ENCODE data around the gene IL37. TPM values are rescaled to one million over a fixed set of nuclear protein-coding genes. Genes with fewer than 3 reads are reported as not detected.
"Not testable (repeated sequence)": the region's sequence is repeated elsewhere in the genome, so short reads cannot be mapped to it uniquely, and the experiment has no call there.

Gene IL37
- total RNA-seq, 1 donor from 2014 or later = not detected

- no peak for DNase-seq
Observed at GRCh38 chr2:112923237-112923966, 12.4 kb downstream of the IL37 start.

- DNase-seq = no peak
Observed at GRCh38 chr2:112923967-112924338, 13.0 kb downstream of the IL37 start.

GRCh38 chr2:112924360-112924759, 13.4 kb downstream of the IL37 start:
- DNase-seq = no peak

DNA sequence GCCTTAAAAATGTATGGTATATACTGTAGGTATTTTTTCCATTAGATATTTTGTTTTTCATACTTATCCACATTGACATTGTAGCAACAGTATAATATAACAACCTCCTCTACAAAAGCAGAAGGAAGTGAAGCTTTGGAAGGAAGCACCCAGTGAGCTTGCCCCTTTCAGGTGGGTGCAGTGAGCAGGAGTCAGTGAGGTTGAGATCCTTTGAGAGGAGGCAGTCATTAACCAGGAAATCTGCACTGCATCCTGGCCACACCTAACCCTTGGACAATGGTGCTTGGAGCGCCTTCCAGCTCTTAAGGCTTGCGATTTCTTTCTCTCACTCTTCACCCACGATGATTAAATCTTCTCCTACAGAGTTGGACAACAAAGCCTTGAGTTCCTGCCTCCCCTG, 13.9 kb downstream of the IL37 start:
- DNase-seq = no peak

- no peak for DNase-seq
Observed at GRCh38 chr2:112926707-112927106, 15.7 kb downstream of the IL37 start.

- no peak for DNase-seq
Observed at GRCh38 chr2:112927745-112928144, 16.8 kb downstream of the IL37 start.

GRCh38 chr2:112933261-112933660, 22.3 kb downstream of the IL37 start:
- DNase-seq = no peak

GRCh38 chr2:112934117-112934516, 23.2 kb downstream of the IL37 start:
- not testable (repeated sequence) for DNase-seq

DNA sequence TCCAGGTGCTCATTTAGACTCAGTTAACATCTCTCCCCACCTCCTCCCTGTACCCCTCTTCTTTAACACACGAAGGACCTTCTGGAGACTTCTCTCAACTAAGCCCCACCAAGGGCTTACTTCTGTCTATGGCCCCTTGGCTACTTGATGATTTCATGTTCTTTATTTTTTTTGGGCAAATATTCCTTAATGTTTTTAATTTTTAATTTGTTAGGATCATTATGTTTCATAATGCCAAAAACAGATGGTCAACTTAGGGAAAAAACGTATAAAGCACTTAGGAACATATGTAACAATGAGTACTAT, 25.9 kb downstream of the IL37 start:
- no peak for DNase-seq

DNA sequence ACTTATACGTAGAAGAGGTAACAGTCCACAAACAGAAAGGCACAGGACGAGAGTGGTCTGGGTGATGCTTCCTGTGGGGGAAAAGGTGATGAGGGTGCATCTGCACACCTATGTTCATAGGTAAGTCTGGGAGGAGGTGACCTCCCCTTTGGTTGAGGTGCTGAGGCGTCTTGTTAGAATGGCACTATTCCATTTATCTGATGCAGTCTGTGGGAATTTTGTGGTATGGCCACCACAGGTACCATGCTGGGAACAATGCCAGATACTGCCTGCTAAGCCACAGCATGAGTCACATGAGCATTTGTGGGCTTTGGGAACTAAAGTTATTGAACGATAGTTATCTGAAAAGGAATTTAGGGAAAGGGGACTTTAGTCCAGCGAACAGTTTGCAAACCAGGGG, 27.9 kb downstream of the IL37 start:
- no peak for DNase-seq

DNA sequence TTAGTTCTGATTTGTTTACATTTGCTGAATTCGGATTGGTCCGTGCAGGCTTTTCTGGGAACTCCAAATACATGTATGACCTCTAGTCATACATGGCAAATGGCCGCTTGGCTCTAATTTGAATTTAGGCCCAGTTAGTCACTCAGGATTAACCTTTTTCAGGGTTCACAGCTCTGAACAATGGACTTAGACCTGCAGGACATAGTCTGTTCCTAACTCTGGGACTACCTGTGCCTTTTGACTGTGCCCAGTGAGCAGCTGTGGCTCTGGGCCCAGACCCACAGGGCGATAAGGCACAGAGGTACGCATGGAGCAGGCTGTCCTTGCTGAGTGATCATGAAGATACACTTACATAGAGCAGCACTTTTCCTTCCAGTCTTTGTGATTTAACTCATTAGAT, 28.5 kb downstream of the IL37 start:
- DNase-seq = no peak

DNA sequence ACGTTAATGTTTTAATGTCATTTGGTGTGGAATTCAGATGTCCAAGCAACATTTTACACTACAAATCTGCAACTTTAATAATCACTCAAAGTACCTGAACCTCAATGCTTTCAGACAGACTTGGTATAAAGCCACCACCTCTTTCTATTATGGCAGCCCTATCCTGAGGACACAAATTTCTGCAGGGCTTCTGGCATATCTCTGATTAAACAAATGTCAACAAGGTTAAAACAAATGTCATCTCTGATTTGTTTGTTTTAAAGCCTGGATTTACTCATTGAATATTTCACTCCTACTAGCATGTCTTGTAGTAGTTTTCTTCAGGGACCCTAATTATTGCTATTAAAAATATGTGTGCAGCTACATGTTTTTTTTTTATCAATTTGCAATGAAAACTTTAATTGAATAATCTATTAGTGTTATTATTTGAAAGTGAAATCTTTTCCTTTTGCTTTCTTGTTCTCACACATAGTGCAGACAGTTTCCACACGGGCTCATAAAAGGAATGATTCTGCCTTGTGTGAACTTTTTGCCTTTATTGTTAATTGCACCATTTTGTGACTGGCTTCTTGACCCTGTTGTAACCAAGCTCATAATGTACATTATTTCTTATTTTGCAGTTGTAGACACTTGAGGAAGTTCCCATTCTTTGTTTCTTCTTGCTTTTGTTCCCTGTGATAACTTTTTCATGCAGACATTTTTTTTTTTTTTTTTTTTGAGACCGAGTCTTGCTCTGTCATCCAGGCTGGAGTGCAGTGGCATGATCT, 30.1 kb downstream of the IL37 start:
- DNase-seq = no peak

GRCh38 chr2:112941753-112942653, 31.0 kb downstream of the IL37 start:
- peak; percentile 76 for DNase-seq

DNA sequence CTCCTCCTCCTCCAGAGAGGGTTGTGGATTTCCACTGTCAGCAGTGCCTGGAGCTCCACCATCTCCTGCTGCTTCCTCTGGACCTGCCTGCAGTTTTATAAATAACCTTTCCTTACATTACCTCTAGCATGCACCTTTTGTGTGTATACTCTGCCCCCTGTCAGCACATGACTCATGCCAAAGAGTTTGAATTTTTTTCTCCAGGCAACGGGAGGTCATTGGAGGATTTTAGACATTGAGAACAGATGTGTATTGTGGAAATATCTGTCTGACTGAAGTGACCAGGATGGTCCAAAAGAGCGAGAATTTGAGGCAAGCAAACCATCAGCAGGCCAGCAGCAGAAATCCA, 31.7 kb downstream of the IL37 start:
- no peak for DNase-seq

GRCh38 chr2:112944971-112945370, 34.0 kb downstream of the IL37 start:
- DNase-seq = no peak

DNA sequence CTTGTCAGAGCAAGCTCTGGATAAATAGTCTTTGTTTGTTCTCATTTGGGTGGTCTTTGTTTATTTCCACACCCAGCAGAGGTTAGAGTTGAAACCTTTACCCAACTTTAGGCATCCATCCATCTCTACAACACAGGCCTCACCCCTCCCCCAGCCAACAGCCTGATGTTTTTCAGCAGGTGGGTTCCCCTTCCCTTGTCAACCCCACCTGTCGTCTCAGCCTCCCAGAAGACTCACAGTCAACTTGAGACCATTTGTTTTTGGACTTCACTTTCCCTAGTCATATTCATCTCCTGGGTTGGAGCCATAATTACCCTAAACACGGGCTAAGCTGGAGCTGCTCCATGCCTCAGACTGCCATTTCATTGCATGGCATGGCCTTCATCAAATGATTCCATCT, 35.1 kb downstream of the IL37 start:
- DNase-seq = peak; percentile 4

DNA sequence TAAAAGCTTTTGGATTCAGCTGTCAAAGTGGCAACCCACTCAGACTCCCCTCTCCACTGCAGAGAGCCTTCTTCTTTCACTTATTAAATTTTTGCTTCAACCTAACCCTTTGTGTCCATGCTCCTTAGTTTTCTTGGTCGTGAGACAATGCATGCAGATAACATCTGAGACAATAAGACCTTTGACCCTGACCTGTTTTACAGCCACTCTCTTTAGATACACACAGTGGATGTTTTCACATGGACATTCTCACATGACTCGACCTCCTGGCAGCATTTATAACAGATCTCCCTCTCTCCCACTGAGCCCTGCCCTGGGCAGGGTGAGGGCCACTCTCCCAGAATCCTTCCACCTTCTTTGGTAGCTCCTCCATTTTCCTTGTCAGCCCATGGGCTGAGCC, 36.4 kb downstream of the IL37 start:
- no peak for DNase-seq

GRCh38 chr2:112949456-112949855, 38.5 kb downstream of the IL37 start:
- no peak for DNase-seq

- no peak for DNase-seq
Observed at GRCh38 chr2:112954364-112954763, 43.4 kb downstream of the IL37 start.

- DNase-seq = no peak
Observed at GRCh38 chr2:112957511-112957910, 46.5 kb downstream of the IL37 start.

DNA sequence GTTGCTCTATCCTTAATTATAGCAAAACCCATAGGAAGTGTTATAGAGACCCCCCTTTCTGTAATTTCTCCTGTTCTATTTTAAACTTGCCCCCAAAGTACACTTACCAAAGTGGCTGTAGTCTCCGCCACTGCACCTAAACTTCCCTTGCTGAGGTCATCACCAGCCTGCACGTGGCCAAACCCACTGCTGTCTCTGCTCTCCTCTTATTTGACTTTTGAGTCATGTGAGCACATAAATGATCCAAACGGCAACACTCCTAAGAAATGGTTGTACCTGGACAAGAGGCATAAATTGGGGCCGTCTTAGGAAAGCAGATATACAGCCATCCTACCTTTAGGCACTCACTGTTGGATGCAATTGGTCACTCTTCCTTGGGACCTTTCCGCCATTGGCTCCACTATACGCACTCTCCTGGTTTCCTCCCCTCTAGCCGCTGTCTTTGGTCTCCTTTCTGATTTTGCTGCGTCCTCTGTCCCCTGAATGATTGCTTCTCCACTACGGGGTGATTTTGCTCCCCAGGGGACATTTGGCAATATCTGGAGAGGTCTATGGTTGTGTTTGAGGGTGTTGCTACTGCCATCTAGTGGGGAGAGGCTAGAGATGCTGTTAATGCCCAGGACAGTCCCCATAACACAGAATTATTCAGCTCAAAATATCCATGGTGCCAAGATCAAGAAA, 47.6 kb downstream of the IL37 start:
- peak; percentile 74 for DNase-seq

GRCh38 chr2:112959109-112959812, 48.3 kb downstream of the IL37 start:
- DNase-seq = no peak
